HepG2 (cell line): ENCODE data around the gene DIABLO. TPM values are rescaled to one million over a fixed set of nuclear protein-coding genes. Genes with fewer than 3 reads are reported as not detected.

Source experiments
- ATAC-seq: fragments of 200-7000 bp; cut with Tn5 transposase; 3 replicates; pipeline ENCODE4 v1.9.1; 2020; ENCODE audit warnings: mild to moderate bottlenecking, moderate library complexity
- BruUV-seq: library from RNA; stranded (reverse); fragments of 400-500 nt; replicated peaks from 2 replicates; lab custom pipeline; 2021; lab: Mats Ljungman, UMichigan
- CTCF ChIA-PET: fragments of 300-600 bp; formaldehyde crosslinking; extraction: SDS; loops from one replicate; lab custom pipeline; 2021; ENCODE audit warnings: low total read pairs, inconsistent platforms, low intra/inter-chr PET ratio; lab: Yijun Ruan, JAX
- POLR2A ChIA-PET: fragments of 350-600 bp; sonication (Branson Sonifier 250); formaldehyde crosslinking; loops from one replicate; lab custom pipeline; 2020; ENCODE audit warnings: antibody characterized with exemption, inconsistent platforms; lab: Yijun Ruan, JAX
- DNase-seq: peaks from one replicate; pipeline ENCODE4 v3.0.0-alpha.2; 2015; ENCODE audit warnings: low spot score
- FAIRE-seq: peaks from 3 replicates; lab custom pipeline; 2011; peaks lifted over from hg19 to GRCh38; lab: Jason Lieb, UNC
- H2AFZ ChIP-seq: one replicate; pipeline ENCODE4 v1.6.1; 2011; ENCODE audit warnings: low read length, inconsistent platforms
- H3K27ac ChIP-seq: fragments of 300-600 bp; 3 replicates; pipeline ENCODE4 v1.8.0; 2011; ENCODE audit warnings: mixed run types, mild to moderate bottlenecking, mixed read lengths, low read length, inconsistent platforms; ENCODE audit not compliant: insufficient read depth; ENCODE audit errors: extremely low read length
- H3K27me3 ChIP-seq, 2 experiments: fragments of 200-600 bp in 1 of 2; 2 replicates in 1 of 2; 3 replicates in 1 of 2; pipeline versions ENCODE4 v1.6.0 to v1.8.0; 2011; ENCODE audit warnings: low read length in 2 of 2, mild to moderate bottlenecking in 2 of 2, moderate library complexity in 2 of 2, inconsistent platforms in 1 of 2; ENCODE audit not compliant: insufficient read depth in 2 of 2, control insufficient read depth in 1 of 2
- H3K36me3 ChIP-seq, 2 experiments: fragments of 200-600 bp in 1 of 2; replicated peaks in 1 of 2; 2 replicates in 1 of 2; 3 replicates in 1 of 2; pipeline versions ENCODE4 v1.5.1 to v1.8.0; 2011; ENCODE audit warnings: low read length in 2 of 2, inconsistent platforms in 1 of 2; ENCODE audit not compliant: insufficient read depth in 2 of 2, control insufficient read depth in 1 of 2
- H3K4me1 ChIP-seq: 2 replicates; pipeline ENCODE4 v1.5.1; 2012; ENCODE audit warnings: low read length, inconsistent platforms; ENCODE audit not compliant: insufficient read depth
- H3K4me2 ChIP-seq: 2 replicates; pipeline ENCODE4 v1.6.0; 2011; ENCODE audit warnings: low read depth, low read length, inconsistent platforms
- H3K4me3 ChIP-seq, 3 experiments: fragments of 200-600 bp in 1 of 3; sonication (generic), shearing (Covaris generic) in 1 of 3; replicated peaks in 1 of 3; 2 replicates each; pipeline ENCODE4 v1.5.1; 2011 to 2016; ENCODE audit warnings: low read length in 3 of 3, inconsistent platforms in 2 of 3, low read depth in 2 of 3, mild to moderate bottlenecking in 2 of 3, control low read depth in 1 of 3, mixed read lengths in 1 of 3; ENCODE audit not compliant: insufficient read depth in 1 of 3
- H3K79me2 ChIP-seq: one replicate; pipeline ENCODE4 v1.6.1; 2011; ENCODE audit warnings: low read length, inconsistent platforms; ENCODE audit not compliant: insufficient read depth
- H3K9ac ChIP-seq: 2 replicates; pipeline ENCODE4 v1.6.0; 2011; ENCODE audit warnings: mild to moderate bottlenecking, low read depth, low read length, inconsistent platforms; ENCODE audit not compliant: insufficient read depth
- H3K9me3 ChIP-seq: 2 replicates; pipeline ENCODE4 v1.5.1; 2012; ENCODE audit warnings: mild to moderate bottlenecking, low read length
- H4K20me1 ChIP-seq: 2 replicates; pipeline ENCODE4 v1.6.0; 2011; ENCODE audit warnings: inconsistent platforms, mild to moderate bottlenecking, low read length, moderate library complexity; ENCODE audit not compliant: insufficient read depth
- EED ChIP-seq: sonication (generic); formaldehyde crosslinking; IDR thresholded peaks from 2 replicates; pipeline ENCODE4 v1.5.0; 2020; ENCODE audit warnings: mild to moderate bottlenecking, missing genetic modification reagents
- NONO ChIP-seq, 2 experiments: fragments of 450-650 bp in 1 of 2; sonication (generic) in 1 of 2; formaldehyde crosslinking in 1 of 2; IDR thresholded peaks in 1 of 2; conservative IDR thresholded peaks in 1 of 2; 2 replicates each; pipeline versions ENCODE4 v1.6.1 to v1.8.0; 2017 to 2022; ENCODE audit warnings: mild to moderate bottlenecking in 1 of 2, missing genetic modification reagents in 1 of 2, moderate library complexity in 1 of 2
- ZMYM4 ChIP-seq: sonication (generic); formaldehyde crosslinking; IDR thresholded peaks from 2 replicates; pipeline ENCODE4 v1.8.1; 2023; ENCODE audit warnings: mild to moderate bottlenecking, missing genetic modification reagents
- ZNF121 ChIP-seq: sonication (generic); formaldehyde crosslinking; IDR thresholded peaks from 2 replicates; pipeline ENCODE4 v1.5.0; 2020; ENCODE audit warnings: mild to moderate bottlenecking, missing genetic modification reagents
- ZNF224 ChIP-seq: sonication (generic); formaldehyde crosslinking; IDR thresholded peaks from 2 replicates; pipeline ENCODE4 v1.5.0; 2020; ENCODE audit warnings: mild to moderate bottlenecking, missing genetic modification reagents
- ZSCAN22 ChIP-seq: sonication (generic); formaldehyde crosslinking; IDR thresholded peaks from 2 replicates; pipeline ENCODE4 v1.4.0; 2020; ENCODE audit warnings: mild to moderate bottlenecking, missing genetic modification reagents
- WGBS: methylation state at CpG from one replicate; pipeline ENCODE4 v1.1.6; 2017; ENCODE audit warnings: low lambda C conversion rate; 5-methylcytosine and 5-hydroxymethylcytosine counted together
- in situ Hi-C: cut with HindIII; loops from 2 replicates; pipeline ENCODE4 v1.10.0; 2017; ENCODE audit warnings: low pct_unique_long_range_greater_than_20kb; ENCODE audit not compliant: extremely low pct_ligation_motif_present
- intact Hi-C: fragments of 100-400 bp; cut with micrococcal nuclease; formaldehyde crosslinking; loops from one replicate; pipeline ENCODE4 v1.10.0; 2022; ENCODE audit not compliant: unreplicated experiment
- polyA plus RNA-seq, 8 experiments: library from polyadenylated mRNA; depleted of rRNA in 3 of 8; stranded (reverse) in 7 of 8; unstranded in 1 of 8; fragments of >200 nt; fragmentation: Illumina TruSeq in 4 of 8; extraction: Trizol in 4 of 8; gene quantifications; 2 replicates each; pipeline versions ENCODE4 v1.2.1 to v1.2.3, GENCODE V29; 2011 to 2016; ENCODE audit warnings: low read depth in 4 of 8, missing spikeins in 1 of 8, mixed read lengths in 1 of 8; ENCODE audit not compliant: insufficient read depth in 1 of 8
- total RNA-seq, 5 experiments: library from RNA; depleted of rRNA; stranded (reverse); fragments of >200 nt; fragmentation: Illumina TruSeq; extraction: Trizol; gene quantifications; 2 replicates each; pipeline ENCODE4 v1.2.3, GENCODE V29; 2016; ENCODE audit warnings: low read depth in 1 of 5
- TF ChIP-seq, protein P1 (sequence below): sonication (generic); formaldehyde crosslinking; IDR thresholded peaks from 2 replicates; pipeline ENCODE4 v1.9.0; 2021; ENCODE audit warnings: missing genetic modification reagents, mild to moderate bottlenecking, borderline replicate concordance
- TF ChIP-seq, protein P2 (sequence below): sonication (generic); formaldehyde crosslinking; IDR thresholded peaks from 2 replicates; pipeline ENCODE4 v1.5.0; 2020; ENCODE audit warnings: mild to moderate bottlenecking, missing genetic modification reagents, borderline replicate concordance

Gene DIABLO
- total and polyA plus RNA-seq, 2 of the 13 experiments (the other 11 are each of a cell fraction or from before 2014, with no cell fraction given), result 20.7 to 70.9 TPM

DNA sequence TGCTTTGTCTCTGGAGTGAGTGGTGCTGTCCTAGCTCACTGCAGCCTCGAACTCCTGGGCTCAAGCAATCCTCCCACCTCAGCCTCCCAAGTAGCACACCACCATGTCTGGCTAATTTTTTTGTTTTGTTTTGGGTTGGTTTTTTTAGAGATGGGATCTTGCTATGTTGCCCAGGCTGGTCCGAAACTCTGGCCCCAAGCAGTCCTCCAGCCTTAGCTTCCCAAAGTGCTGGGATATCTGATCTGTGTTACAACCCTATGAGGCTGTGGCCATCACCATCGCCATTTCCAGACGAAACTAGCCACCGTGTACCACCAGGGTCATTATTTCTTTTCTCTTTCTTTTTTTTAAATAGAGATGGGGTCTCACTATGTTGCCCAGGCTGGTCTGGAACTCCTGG, 54.5 kb downstream of the DIABLO start:
- TF ChIP-seq, protein P1, sequence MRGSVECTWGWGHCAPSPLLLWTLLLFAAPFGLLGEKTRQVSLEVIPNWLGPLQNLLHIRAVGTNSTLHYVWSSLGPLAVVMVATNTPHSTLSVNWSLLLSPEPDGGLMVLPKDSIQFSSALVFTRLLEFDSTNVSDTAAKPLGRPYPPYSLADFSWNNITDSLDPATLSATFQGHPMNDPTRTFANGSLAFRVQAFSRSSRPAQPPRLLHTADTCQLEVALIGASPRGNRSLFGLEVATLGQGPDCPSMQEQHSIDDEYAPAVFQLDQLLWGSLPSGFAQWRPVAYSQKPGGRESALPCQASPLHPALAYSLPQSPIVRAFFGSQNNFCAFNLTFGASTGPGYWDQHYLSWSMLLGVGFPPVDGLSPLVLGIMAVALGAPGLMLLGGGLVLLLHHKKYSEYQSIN, result no peak
- TF ChIP-seq ZMYM4 (CRISPR knock-in tag) (no peak), ZSCAN22 (no peak), ZNF121 (CRISPR knock-in tag) (peak; percentile 44; the same call in 1 of the 2 replicates)
- H3K27me3 ChIP-seq, result peaks cover 0 to 11% of the 10 kb centered on the region in 2 experiments; a peak in 2 of 5 replicates
- no peaks in the 10 kb centered on the region for H4K20me1 ChIP-seq
- H3K36me3 ChIP-seq, result no peaks in the 10 kb centered on the region
- FAIRE-seq (no peak), ATAC-seq (no peak), DNase-seq (no peak)
- no peak overlapping the region for H3K4me2 ChIP-seq
- H3K79me2 ChIP-seq, result no peaks in the 10 kb centered on the region
- H3K4me3 ChIP-seq, result no peak overlapping the region
- no TSS peak for BruUV-seq
- H3K27ac ChIP-seq, result no peak overlapping the region
- no peak overlapping the region for H2AFZ ChIP-seq
- peaks cover 24% of the 10 kb centered on the region for H3K4me1 ChIP-seq
- no peaks in the 10 kb centered on the region for H3K9me3 ChIP-seq
- in situ Hi-C loops, result no loop called here
- ChIA-PET CTCF (no interaction called here), POLR2A (no interaction called here)
- intact Hi-C loops, result no loop called here
- H3K9ac ChIP-seq, result no peak overlapping the region
- WGBS, result 50% methylated on average over 5 of the region's 5 CpGs

DNA sequence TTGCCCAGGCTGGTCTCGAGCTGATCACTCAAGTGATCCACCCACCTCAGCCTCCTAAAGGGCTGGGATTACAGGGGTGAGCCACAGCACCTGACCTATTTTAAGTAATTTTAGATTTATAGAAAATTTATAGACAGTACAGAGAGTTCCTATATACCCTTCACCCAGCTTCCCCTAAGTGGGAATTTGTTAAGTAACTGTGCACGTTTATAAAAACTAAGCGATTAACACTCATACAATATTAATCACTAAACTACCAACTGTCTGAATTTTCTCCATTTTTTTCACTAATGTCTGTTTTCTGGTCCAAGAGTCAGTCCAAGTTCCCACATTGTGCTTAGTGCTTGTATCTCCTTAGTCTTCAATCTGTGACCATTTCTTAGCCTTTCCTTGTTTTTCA, 57.4 kb downstream of the DIABLO start:
- Histone ChIP-seq H2AFZ (no peak overlapping the region), H4K20me1 (no peaks in the 10 kb centered on the region), H3K79me2 (no peaks in the 10 kb centered on the region), H3K27me3 (peaks cover 0 to 12% of the 10 kb centered on the region in 2 experiments; a peak in 1 of 5 replicates), H3K9ac (no peak overlapping the region), H3K4me2 (no peak overlapping the region), H3K36me3 (no peaks in the 10 kb centered on the region), H3K9me3 (no peaks in the 10 kb centered on the region), H3K4me3 (no peak overlapping the region), H3K4me1 (peaks cover 36% of the 10 kb centered on the region), H3K27ac (no peak overlapping the region)
- POLR2A ChIA-PET, result no interaction called here
- no peak for ATAC-seq
- intact Hi-C loops (no loop called here), in situ Hi-C loops (no loop called here)
- DNase-seq, result no peak
- FAIRE-seq, result no peak
- 67% methylated on average over 3 of the region's 3 CpGs for WGBS
- TF ChIP-seq, protein P2, sequence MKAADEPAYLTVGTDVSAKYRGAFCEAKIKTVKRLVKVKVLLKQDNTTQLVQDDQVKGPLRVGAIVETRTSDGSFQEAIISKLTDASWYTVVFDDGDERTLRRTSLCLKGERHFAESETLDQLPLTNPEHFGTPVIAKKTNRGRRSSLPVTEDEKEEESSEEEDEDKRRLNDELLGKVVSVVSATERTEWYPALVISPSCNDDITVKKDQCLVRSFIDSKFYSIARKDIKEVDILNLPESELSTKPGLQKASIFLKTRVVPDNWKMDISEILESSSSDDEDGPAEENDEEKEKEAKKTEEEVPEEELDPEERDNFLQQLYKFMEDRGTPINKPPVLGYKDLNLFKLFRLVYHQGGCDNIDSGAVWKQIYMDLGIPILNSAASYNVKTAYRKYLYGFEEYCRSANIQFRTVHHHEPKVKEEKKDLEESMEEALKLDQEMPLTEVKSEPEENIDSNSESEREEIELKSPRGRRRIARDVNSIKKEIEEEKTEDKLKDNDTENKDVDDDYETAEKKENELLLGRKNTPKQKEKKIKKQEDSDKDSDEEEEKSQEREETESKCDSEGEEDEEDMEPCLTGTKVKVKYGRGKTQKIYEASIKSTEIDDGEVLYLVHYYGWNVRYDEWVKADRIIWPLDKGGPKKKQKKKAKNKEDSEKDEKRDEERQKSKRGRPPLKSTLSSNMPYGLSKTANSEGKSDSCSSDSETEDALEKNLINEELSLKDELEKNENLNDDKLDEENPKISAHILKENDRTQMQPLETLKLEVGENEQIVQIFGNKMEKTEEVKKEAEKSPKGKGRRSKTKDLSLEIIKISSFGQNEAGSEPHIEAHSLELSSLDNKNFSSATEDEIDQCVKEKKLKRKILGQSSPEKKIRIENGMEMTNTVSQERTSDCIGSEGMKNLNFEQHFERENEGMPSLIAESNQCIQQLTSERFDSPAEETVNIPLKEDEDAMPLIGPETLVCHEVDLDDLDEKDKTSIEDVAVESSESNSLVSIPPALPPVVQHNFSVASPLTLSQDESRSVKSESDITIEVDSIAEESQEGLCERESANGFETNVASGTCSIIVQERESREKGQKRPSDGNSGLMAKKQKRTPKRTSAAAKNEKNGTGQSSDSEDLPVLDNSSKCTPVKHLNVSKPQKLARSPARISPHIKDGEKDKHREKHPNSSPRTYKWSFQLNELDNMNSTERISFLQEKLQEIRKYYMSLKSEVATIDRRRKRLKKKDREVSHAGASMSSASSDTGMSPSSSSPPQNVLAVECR, result no peak
- TF ChIP-seq EED (CRISPR knock-in tag) (no peak), ZNF224 (CRISPR knock-in tag) (no peak), NONO (IDR thresholded peaks at IDR 0.05) (no peak), NONO (CRISPR knock-in tag; conservative IDR thresholded peaks at IDR 0.05) (no peak)
- CTCF ChIA-PET, result no interaction called here
- BruUV-seq, result no TSS peak
